H1 (cell line): ENCODE results near the gene BOK. TPM values are rescaled to one million over a fixed set of nuclear protein-coding genes. Genes with fewer than 3 reads are reported as not detected.

Source experiments
- BCL11A ChIP-seq, 2 experiments: IDR thresholded peaks; one replicate each; pipeline ENCODE4 v1.6.1; 2011; ENCODE audit warnings: low read depth in 2 of 2, low read length in 2 of 2, mild to moderate bottlenecking in 2 of 2
- FOSL1 ChIP-seq: IDR thresholded peaks from 2 replicates; pipeline ENCODE4 v1.6.1; 2011; ENCODE audit warnings: mild to moderate bottlenecking, low read depth, low read length, moderate library complexity; ENCODE audit not compliant: insufficient read depth
- SIRT6 ChIP-seq: IDR thresholded peaks from one replicate; pipeline ENCODE4 v1.7.1; 2012; ENCODE audit warnings: low read length, inconsistent platforms
- SIX5 ChIP-seq: IDR thresholded peaks from 2 replicates; pipeline ENCODE4 v1.6.1; 2011; ENCODE audit warnings: mild to moderate bottlenecking, low read depth, low read length
- TAF1 ChIP-seq: IDR thresholded peaks from 2 replicates; pipeline ENCODE4 v1.6.1; 2011; ENCODE audit warnings: mild to moderate bottlenecking, low read depth, low read length
- polyA plus RNA-seq, 7 experiments: library from polyadenylated mRNA; depleted of rRNA in 3 of 7; stranded (reverse) in 5 of 7; unstranded in 2 of 7; fragments of >200 nt in 5 of 7; fragments of 200-250 nt in 2 of 7; gene quantifications; 1 replicate in 5 of 7; 2 replicates in 1 of 7; 4 replicates in 1 of 7; pipeline versions ENCODE4 v1.2.1 to v1.2.3, GENCODE V29; 2011 to 2013; ENCODE audit warnings: missing spikeins in 2 of 7, mixed read lengths in 2 of 7
- total RNA-seq: library from RNA; stranded (reverse); fragmentation: NEBNext Ultra II Directional; extraction: Animal tissue kit (Norgen Biotek cat#: 25700); gene quantifications from 2 replicates; pipeline ENCODE4 v1.2.1, GENCODE V29; 2021

The BOK gene
- total and polyA plus RNA-seq, 2 of the 8 experiments (the other 6 are each of a cell fraction or from before 2014, with no cell fraction given), result 33.7 to 37.6 TPM

GRCh38 chr2:241532733-241533601 lies 25.6 kb upstream of the BOK start (continued):
- TF ChIP-seq SIRT6, result no peak
- TF ChIP-seq BCL11A (IDR thresholded peaks at IDR 0.05; ENCODE audit: low read depth in 2 of 2, low read length in 2 of 2), result no peak
- TF ChIP-seq SIX5, result no peak
- no peak for TF ChIP-seq FOSL1
- no peak for TF ChIP-seq TAF1
